Smooth muscle cell (in vitro differentiated cells): Measurements from ENCODE around the gene LRRC37B. TPM values are rescaled to one million over a fixed set of nuclear protein-coding genes. Genes with fewer than 3 reads are reported as not detected.

Experiments used
- DNase-seq: peaks from one replicate; lab custom pipeline; 2025; ENCODE audit not compliant: unreplicated experiment; lab: John Stamatoyannopoulos, UW
- H2AFZ ChIP-seq: fragments of 200-600 bp; sonication (generic); 2 replicates; pipeline ENCODE4 v1.6.0; 2016; ENCODE audit warnings: antibody characterized with exemption, low read depth, mild to moderate bottlenecking
- H3F3A ChIP-seq: fragments of 200-600 bp; sonication (generic); 2 replicates; pipeline ENCODE4 v1.6.0; 2017; ENCODE audit warnings: antibody characterized with exemption, low read depth
- H3K27ac ChIP-seq: fragments of 200-600 bp; sonication (generic); 2 replicates; pipeline ENCODE4 v1.5.1; 2016; ENCODE audit warnings: low read depth, mild to moderate bottlenecking
- H3K27me3 ChIP-seq: fragments of 200-600 bp; sonication (generic); 2 replicates; pipeline ENCODE4 v1.6.1; 2016; ENCODE audit warnings: low read depth, mild to moderate bottlenecking
- H3K36me3 ChIP-seq: fragments of 200-600 bp; sonication (generic); 2 replicates; pipeline ENCODE4 v1.5.1; 2016; ENCODE audit warnings: low read depth
- H3K4me1 ChIP-seq: fragments of 200-600 bp; sonication (generic); 2 replicates; pipeline ENCODE4 v1.5.1; 2016; ENCODE audit warnings: low read depth
- H3K4me2 ChIP-seq: fragments of 200-600 bp; sonication (generic); 2 replicates; pipeline ENCODE4 v1.6.0; 2016; ENCODE audit warnings: mild to moderate bottlenecking
- H3K4me3 ChIP-seq: fragments of 200-600 bp; sonication (generic); 2 replicates; pipeline ENCODE4 v1.5.1; 2016; ENCODE audit warnings: mild to moderate bottlenecking
- H3K79me2 ChIP-seq: fragments of 200-600 bp; sonication (generic); 2 replicates; pipeline ENCODE4 v1.6.0; 2016; ENCODE audit warnings: low read depth, mild to moderate bottlenecking
- H3K9ac ChIP-seq: fragments of 200-600 bp; sonication (generic); 2 replicates; pipeline ENCODE4 v1.6.0; 2016; ENCODE audit warnings: low read depth
- H3K9me3 ChIP-seq: fragments of 200-600 bp; sonication (generic); replicated peaks from 2 replicates; pipeline ENCODE4 v1.5.1; 2016; ENCODE audit warnings: low read depth
- H4K20me1 ChIP-seq: fragments of 200-600 bp; sonication (generic); 2 replicates; pipeline ENCODE4 v1.6.0; 2016; ENCODE audit warnings: low read depth
- CTCF ChIP-seq: fragments of 200-600 bp; sonication (generic); IDR thresholded peaks from 2 replicates; pipeline ENCODE4 v1.5.1; 2017; ENCODE audit warnings: borderline replicate concordance, mild to moderate bottlenecking, antibody characterized with exemption; ENCODE audit not compliant: insufficient read depth, poor library complexity, severe bottlenecking
- WGBS: methylation state at CpG from one replicate; pipeline ENCODE4 v1.1.7; 2016; ENCODE audit warnings: low lambda C conversion rate; 5-methylcytosine and 5-hydroxymethylcytosine counted together
- polyA plus RNA-seq: library from polyadenylated mRNA; unstranded; fragments of >200 nt; fragmentation: Nextera tagmentation; extraction: Ambion mirVana; gene quantifications from 2 replicates; pipeline ENCODE4 v1.2.1, GENCODE V29; 2016
- small RNA-seq: library from RNA; depleted of rRNA; stranded (forward); fragments of <200 nt; gene quantifications from one replicate; pipeline ENCODE3, GENCODE V24; 2014
- total RNA-seq: library from RNA; depleted of rRNA; stranded (reverse); fragments of >200 nt; gene quantifications from 2 replicates; pipeline ENCODE4 v1.2.3, GENCODE V29; 2014

LRRC37B gene
- total and polyA plus RNA-seq, 2 experiments from 2014 or later: 5.2 to 20.9 TPM

DNA sequence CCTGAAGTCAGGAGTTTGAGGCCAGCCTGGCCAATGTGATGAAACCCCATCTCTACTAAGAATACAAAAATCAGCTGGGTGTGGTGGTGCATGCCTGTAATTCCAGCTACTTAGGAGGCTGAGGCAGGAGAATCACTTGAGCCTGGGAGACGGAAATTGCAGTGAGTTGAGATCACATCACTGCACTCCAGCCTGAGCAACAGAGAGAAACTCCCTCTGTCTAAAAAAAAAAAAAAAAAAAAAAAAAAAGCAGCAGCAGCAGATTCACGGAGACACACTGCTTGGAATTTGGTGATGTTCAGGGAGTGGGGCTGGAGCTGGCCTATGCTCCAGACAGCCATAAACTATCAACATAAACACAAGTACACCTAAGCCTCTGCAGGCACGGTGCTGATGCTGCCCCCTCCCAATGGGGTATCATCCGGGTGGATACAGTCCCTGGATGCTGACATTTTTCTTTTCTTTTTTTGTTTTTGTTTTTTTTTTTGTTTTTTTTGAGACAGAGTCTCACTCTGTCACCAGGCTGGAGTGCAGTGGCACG lies 95.5 kb downstream of the LRRC37B start:
- Histone ChIP-seq H3K4me2 (no peak overlapping the region), H2AFZ (no peak overlapping the region), H3K27ac (no peak overlapping the region), H3K79me2 (no peaks in the 10 kb centered on the region), H3K36me3 (no peaks in the 10 kb centered on the region), H3K4me1 (no peaks in the 10 kb centered on the region), H3K27me3 (no peaks in the 10 kb centered on the region), H4K20me1 (no peaks in the 10 kb centered on the region), H3F3A (no peaks in the 10 kb centered on the region), H3K9me3 (no peaks in the 10 kb centered on the region), H3K4me3 (no peak overlapping the region), H3K9ac (no peak overlapping the region)
- no peak for TF ChIP-seq CTCF
- WGBS: 66% methylated on average over 4 of the region's 5 CpGs
- no peak for DNase-seq

Small RNA genes lying within 50 kb of the gene (small RNA-seq; reads per million reads assigned to genes)
- gene AC090616.4 (not detected), gene RNA5SP437 (not detected)

Other genes with a start within 250 kb of the LRRC37B start
- 55.7 and 57.0 TPM in 2 replicates for gene COPRS, start 148.1 kb upstream of the LRRC37B start, total RNA-seq
- 78.9 and 81.3 TPM in 2 replicates for gene COPRS, start 148.1 kb upstream of the LRRC37B start, polyA plus RNA-seq
- gene UTP6, start 105.7 kb upstream of the LRRC37B start, total RNA-seq: 26.3 and 49.5 TPM in 2 replicates
- 60.9 and 63.6 TPM in 2 replicates for gene UTP6, start 105.7 kb upstream of the LRRC37B start, polyA plus RNA-seq
- 26.3 and 29.7 TPM in 2 replicates for gene SUZ12, start 70.4 kb upstream of the LRRC37B start, total RNA-seq
- 11.1 and 12.2 TPM in 2 replicates for gene SUZ12, start 70.4 kb upstream of the LRRC37B start, polyA plus RNA-seq
- gene RHOT1, start 135.1 kb downstream of the LRRC37B start, total RNA-seq: 28.7 and 34.1 TPM in 2 replicates
- 21.6 and 23.6 TPM in 2 replicates for gene RHOT1, start 135.1 kb downstream of the LRRC37B start, polyA plus RNA-seq